Chondrocyte (in vitro differentiated cells): ENCODE data around the gene SLC2A4RG. TPM values are rescaled to one million over a fixed set of nuclear protein-coding genes. Genes with fewer than 3 reads are reported as not detected.
"Not testable (repeated sequence)": the region's sequence is repeated elsewhere in the genome, so short reads cannot be mapped to it uniquely, and the experiment has no call there.

Source experiments
- DNase-seq: peaks from one replicate; pipeline ENCODE4 v3.0.0; 2021; ENCODE audit warnings: mixed read lengths, low spot score
- H3K27ac Mint-ChIP-seq: one replicate; pipeline ENCODE4 v1.8.0; 2021; ENCODE audit warnings: mild to moderate bottlenecking, moderate library complexity, mixed read lengths; ENCODE audit not compliant: unreplicated experiment
- H3K27me3 Mint-ChIP-seq: 2 replicates; pipeline ENCODE4 v1.8.0; 2021; ENCODE audit warnings: low read depth, mixed read lengths
- H3K36me3 Mint-ChIP-seq: 2 replicates; pipeline ENCODE4 v1.8.0; 2021; ENCODE audit warnings: low read depth, mixed read lengths
- H3K4me1 Mint-ChIP-seq: 2 replicates; pipeline ENCODE4 v1.8.0; 2021; ENCODE audit warnings: low read depth, mild to moderate bottlenecking, mixed read lengths
- H3K4me3 Mint-ChIP-seq: one replicate; pipeline ENCODE4 v1.8.0; 2021; ENCODE audit warnings: mild to moderate bottlenecking, moderate library complexity, mixed read lengths; ENCODE audit not compliant: unreplicated experiment
- H3K9me3 Mint-ChIP-seq: 2 replicates; pipeline ENCODE4 v1.8.0; 2021; ENCODE audit warnings: low read depth, mixed read lengths
- CTCF ChIP-seq: fragments of 200-600 bp; sonication (generic); IDR thresholded peaks from 2 replicates; pipeline ENCODE4 v1.5.0; 2021; ENCODE audit warnings: antibody characterized with exemption, mild to moderate bottlenecking, moderate library complexity
- total RNA-seq: library from RNA; stranded (reverse); gene quantifications from 3 replicates; pipeline ENCODE4 v1.2.1, GENCODE V29; 2021

SLC2A4RG gene
- total RNA-seq, 1 donor from 2014 or later = 101 TPM

- H3K9me3 Mint-ChIP-seq = peaks cover 17% of the 10 kb centered on the region
- H3K36me3 Mint-ChIP-seq = peaks cover 53% of the 10 kb centered on the region
Observed at GRCh38 chr20:63714858-63715257, 24.7 kb upstream of the SLC2A4RG start.

GRCh38 chr20:63718996-63719395 lies 20.6 kb upstream of the SLC2A4RG start:
- peaks cover 36% of the 10 kb centered on the region for H3K36me3 Mint-ChIP-seq
- no peaks in the 10 kb centered on the region for H3K27me3 Mint-ChIP-seq
- DNase-seq = no peak
- no peak for TF ChIP-seq CTCF
- no peaks in the 10 kb centered on the region for H3K4me1 Mint-ChIP-seq
- H3K27ac Mint-ChIP-seq = no peak overlapping the region
- peaks cover 12% of the 10 kb centered on the region for H3K9me3 Mint-ChIP-seq
- no peak overlapping the region for H3K4me3 Mint-ChIP-seq

More at GRCh38 chr20:63714858-63715257, 24.7 kb upstream of the SLC2A4RG start:
- no peak for DNase-seq
- Mint-ChIP-seq H3K4me3 (no peak overlapping the region), H3K27me3 (no peaks in the 10 kb centered on the region), H3K27ac (no peak overlapping the region), H3K4me1 (peaks cover 10% of the 10 kb centered on the region)
- TF ChIP-seq CTCF = no peak

- H3K4me1 Mint-ChIP-seq, H3K27me3 Mint-ChIP-seq, DNase-seq, H3K4me3 Mint-ChIP-seq, H3K27ac Mint-ChIP-seq: not testable (repeated sequence)
- peaks cover 27% of the 10 kb centered on the region for H3K36me3 Mint-ChIP-seq
- H3K9me3 Mint-ChIP-seq = peaks cover 11% of the 10 kb centered on the region
Observed at GRCh38 chr20:63722967-63723622, 16.5 kb upstream of the SLC2A4RG start.

- DNase-seq = peak; percentile 72
- H3K4me1 Mint-ChIP-seq, H3K27ac Mint-ChIP-seq, H3K4me3 Mint-ChIP-seq, H3K9me3 Mint-ChIP-seq, H3K27me3 Mint-ChIP-seq: not testable (repeated sequence)
- peaks cover 14% of the 10 kb centered on the region for H3K36me3 Mint-ChIP-seq
Observed at GRCh38 chr20:63730189-63730733, 9.3 kb upstream of the SLC2A4RG start.

- peaks cover 9% of the 10 kb centered on the region for H3K36me3 Mint-ChIP-seq
- no peak overlapping the region for H3K27ac Mint-ChIP-seq
- no peak for DNase-seq
- no peaks in the 10 kb centered on the region for H3K9me3 Mint-ChIP-seq
- H3K4me1 Mint-ChIP-seq = peaks cover 3% of the 10 kb centered on the region
- TF ChIP-seq CTCF = no peak
- H3K27me3 Mint-ChIP-seq = no peaks in the 10 kb centered on the region
- H3K4me3 Mint-ChIP-seq = no peak overlapping the region
Observed at GRCh38 chr20:63731410-63731809, 8.2 kb upstream of the SLC2A4RG start.

GRCh38 chr20:63732118-63733095 lies 7.2 kb upstream of the SLC2A4RG start:
- H3K27ac Mint-ChIP-seq = no peak overlapping the region
- H3K9me3 Mint-ChIP-seq = no peaks in the 10 kb centered on the region
- TF ChIP-seq CTCF = no peak
- H3K4me3 Mint-ChIP-seq = no peak overlapping the region
- H3K36me3 Mint-ChIP-seq = peaks cover 7% of the 10 kb centered on the region
- no peaks in the 10 kb centered on the region for H3K27me3 Mint-ChIP-seq
- H3K4me1 Mint-ChIP-seq = peaks cover 3% of the 10 kb centered on the region
- peak; percentile 63 for DNase-seq
